Measurements from ENCODE around the gene CLRN3.

CLRN3 gene

DNA sequence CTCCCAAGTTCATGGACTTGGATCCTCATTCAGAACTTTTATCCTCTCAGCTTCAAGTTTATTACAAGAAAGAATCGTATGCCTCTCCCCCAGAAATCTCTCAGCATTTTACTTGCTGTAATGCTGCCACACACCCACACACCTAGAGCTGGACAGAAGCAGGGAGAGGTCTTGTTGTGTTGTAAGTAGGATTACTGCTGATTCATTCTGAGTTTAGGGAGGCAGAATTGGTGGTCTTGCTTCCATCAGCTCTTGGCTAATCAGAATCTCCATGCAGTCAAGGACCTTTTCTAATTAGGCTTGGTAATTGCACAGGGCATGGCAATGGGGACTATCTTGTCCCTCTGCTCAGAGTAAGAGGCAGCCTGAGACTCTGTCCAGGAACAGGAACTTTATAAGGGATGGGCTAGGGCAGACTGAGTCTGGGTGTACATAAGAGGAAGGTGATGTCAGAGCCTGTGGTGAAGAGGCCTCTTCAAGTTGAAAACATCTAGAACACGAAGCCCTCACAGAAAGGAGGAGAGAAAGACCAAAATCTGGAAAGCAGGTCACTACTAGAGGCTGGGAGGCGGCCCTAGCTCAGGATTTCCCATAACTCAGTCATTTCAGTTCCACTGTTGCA lies 7.1 kb upstream of the CLRN3 start:
- H3K4me3 ChIP-seq (ENCODE audit: low read depth, low read length): no peak overlapping the region
- TF ChIP-seq, protein P1, sequence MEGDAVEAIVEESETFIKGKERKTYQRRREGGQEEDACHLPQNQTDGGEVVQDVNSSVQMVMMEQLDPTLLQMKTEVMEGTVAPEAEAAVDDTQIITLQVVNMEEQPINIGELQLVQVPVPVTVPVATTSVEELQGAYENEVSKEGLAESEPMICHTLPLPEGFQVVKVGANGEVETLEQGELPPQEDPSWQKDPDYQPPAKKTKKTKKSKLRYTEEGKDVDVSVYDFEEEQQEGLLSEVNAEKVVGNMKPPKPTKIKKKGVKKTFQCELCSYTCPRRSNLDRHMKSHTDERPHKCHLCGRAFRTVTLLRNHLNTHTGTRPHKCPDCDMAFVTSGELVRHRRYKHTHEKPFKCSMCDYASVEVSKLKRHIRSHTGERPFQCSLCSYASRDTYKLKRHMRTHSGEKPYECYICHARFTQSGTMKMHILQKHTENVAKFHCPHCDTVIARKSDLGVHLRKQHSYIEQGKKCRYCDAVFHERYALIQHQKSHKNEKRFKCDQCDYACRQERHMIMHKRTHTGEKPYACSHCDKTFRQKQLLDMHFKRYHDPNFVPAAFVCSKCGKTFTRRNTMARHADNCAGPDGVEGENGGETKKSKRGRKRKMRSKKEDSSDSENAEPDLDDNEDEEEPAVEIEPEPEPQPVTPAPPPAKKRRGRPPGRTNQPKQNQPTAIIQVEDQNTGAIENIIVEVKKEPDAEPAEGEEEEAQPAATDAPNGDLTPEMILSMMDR (IDR thresholded peaks at IDR 0.05; ENCODE audit: borderline replicate concordance, insufficient read depth, low read depth, low read length): no peak

DNA sequence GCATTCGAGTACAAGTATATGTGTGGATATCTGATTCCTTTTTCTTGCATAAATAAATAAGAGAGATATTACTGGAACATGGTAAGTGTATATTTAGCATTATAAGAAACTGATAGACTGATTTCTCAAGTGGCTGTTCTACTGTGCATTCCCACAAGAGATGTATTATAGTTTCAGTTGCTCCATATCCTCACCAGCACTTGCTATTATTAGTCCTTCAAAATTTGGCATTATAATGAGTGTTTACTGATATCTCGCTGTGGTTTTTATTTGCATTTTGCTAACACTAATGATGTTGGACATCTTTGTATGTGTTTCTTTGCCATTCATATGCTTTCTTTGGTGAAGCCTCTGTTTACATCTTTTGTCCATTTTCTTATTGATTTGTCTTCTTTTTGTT lies 4.4 kb upstream of the CLRN3 start:
- TF ChIP-seq, protein P1 (IDR thresholded peaks at IDR 0.05; ENCODE audit: borderline replicate concordance, insufficient read depth, low read depth, low read length): no peak
- no peak overlapping the region for H3K4me3 ChIP-seq (ENCODE audit: low read depth, low read length)

DNA sequence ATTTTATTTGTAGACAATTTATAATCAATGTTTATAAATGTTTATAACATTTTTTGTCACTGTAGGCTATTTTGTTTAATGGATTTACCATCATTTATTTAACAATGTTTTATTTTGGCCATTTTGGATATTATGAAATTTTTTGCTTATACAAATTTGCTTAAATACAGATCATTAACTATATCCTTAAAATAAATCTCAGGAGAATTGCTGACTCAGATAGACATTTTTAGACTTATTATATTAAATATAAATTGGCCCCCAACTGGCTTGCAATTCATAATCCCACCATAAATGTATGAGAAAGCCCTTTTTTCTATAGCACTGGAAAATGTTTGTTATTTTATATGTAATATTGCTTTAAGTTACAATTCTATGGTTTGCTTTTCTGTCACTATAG lies 3.8 kb upstream of the CLRN3 start:
- TF ChIP-seq, protein P1 (IDR thresholded peaks at IDR 0.05; ENCODE audit: borderline replicate concordance, insufficient read depth, low read depth, low read length): no peak
- no peak overlapping the region for H3K4me3 ChIP-seq (ENCODE audit: low read depth, low read length)

DNA sequence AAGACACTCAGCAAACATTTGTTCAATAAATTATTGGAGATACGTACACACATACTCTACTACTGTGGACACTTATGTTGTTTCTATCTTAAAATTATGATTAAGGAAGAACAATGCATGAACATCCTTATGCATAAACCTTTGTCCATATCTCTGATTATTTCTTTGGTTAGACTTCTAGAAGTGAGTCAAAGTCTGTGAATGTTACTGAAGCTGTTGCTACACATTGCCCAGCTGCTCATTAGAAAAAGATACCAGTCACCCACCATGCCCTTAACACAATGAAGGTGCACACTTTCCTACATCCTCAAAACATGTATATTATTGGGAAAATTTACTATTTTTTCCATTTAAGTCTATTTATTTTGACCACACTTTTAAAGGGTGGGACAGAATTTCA lies 1.4 kb upstream of the CLRN3 start:
- TF ChIP-seq, protein P1 (IDR thresholded peaks at IDR 0.05; ENCODE audit: borderline replicate concordance, insufficient read depth, low read depth, low read length): no peak

DNA sequence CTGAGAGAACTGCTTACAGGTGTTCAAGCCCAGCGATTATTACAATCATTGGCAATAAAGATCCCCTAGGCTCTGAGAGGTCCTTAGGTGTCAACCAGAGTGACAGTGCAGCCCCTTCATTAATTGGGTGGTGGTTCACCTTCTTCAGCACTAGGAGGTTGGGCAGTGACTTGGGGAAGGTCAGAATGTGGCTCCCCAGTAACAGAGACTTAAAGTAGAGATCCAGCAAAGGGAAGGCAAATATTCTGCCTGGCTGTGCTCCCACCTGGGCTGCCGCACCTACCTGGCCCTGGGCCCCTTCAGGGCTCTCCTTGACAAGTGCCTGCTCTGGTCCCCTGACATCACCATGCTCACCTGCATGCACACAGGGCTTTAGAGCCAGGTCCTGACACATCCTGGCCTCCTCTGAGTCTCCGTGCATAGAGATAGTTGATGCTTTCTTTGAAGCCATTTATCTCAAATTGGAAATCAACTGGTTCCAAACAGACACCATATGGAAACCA lies 1.9 kb downstream of the CLRN3 start:
- TF ChIP-seq, protein P1 (IDR thresholded peaks at IDR 0.05; ENCODE audit: borderline replicate concordance, insufficient read depth, low read depth, low read length): no peak
- no peak overlapping the region for H3K4me3 ChIP-seq (ENCODE audit: low read depth, low read length)

More for the DNA sequence above, 1.4 kb upstream of the CLRN3 start:
- no peak overlapping the region for H3K4me3 ChIP-seq (ENCODE audit: low read depth, low read length)

DNA sequence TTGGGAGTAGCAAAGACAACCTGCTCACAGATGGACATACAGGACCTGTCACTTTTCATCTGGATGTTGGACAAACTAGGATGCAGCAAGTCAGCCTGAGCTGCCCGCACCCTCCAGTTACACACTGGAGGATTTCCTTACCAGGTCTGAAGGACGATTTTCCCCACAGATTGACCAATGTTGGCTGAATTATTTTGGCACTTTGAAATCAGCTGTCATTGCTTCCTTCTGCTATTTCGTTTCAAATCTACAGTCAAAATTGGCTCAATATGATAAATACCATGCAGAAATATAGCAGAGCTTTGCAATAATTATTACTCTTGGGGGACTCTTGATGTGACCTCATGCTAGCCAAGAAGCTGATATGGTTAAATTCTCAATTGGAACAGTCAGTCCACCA lies 2.5 kb downstream of the CLRN3 start:
- TF ChIP-seq, protein P1 (IDR thresholded peaks at IDR 0.05; ENCODE audit: borderline replicate concordance, insufficient read depth, low read depth, low read length): no peak

DNA sequence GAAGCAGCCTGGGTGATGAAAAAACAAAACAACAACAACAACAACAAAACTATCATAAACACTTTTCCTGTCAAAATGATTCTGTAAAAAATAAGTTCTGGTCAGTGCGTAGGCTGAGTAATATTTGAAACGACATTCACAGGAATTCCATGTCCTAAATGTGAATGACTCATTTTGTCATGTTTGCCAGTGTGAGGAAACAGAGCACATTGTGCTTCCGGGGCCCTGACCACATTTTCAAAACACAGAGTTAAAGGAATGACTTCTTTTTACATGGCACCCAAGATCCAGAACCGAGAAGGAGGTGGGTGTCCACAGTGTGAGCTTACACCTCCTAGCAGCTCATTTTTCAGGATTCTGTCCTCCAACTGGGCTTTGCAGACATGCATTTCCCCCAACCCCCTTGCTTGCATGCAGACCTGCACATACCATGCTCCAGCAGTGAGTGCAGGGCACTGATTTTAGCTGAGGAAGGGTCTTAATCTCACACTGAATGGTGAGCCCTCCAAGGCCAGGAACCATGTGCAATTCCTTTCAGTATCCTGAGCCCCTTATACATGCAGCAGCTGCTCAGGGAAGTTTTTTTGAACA lies 3.0 kb downstream of the CLRN3 start:
- TF ChIP-seq, protein P1 (IDR thresholded peaks at IDR 0.05; ENCODE audit: borderline replicate concordance, insufficient read depth, low read depth, low read length): no peak
- H3K4me3 ChIP-seq (ENCODE audit: low read depth, low read length): no peak overlapping the region

More for the DNA sequence above, 2.5 kb downstream of the CLRN3 start:
- no peak overlapping the region for H3K4me3 ChIP-seq (ENCODE audit: low read depth, low read length)

Measured in GM12875 (cell line).